SK-N-SH treated with all-trans-retinoic acid at 6 μM for 48 hours (cell line): ENCODE measurements around the gene ANKRD55.

Source experiments
- ATAC-seq: fragments of 200-7000 bp; cut with Tn5 transposase; 3 replicates; pipeline ENCODE4 v1.9.1; 2020; ENCODE audit warnings: mild to moderate bottlenecking, moderate library complexity
- ARNTL ChIP-seq: fragments of 450-650 bp; formaldehyde crosslinking; IDR thresholded peaks from 2 replicates; pipeline ENCODE4 v1.5.0; 2020; ENCODE audit warnings: low read depth, mild to moderate bottlenecking, moderate library complexity, borderline replicate concordance
- BACH2 ChIP-seq: fragments of 250-450 bp; sonication (Bioruptor Pico); IDR thresholded peaks from 2 replicates; pipeline ENCODE4 v1.9.0; 2021; ENCODE audit warnings: mild to moderate bottlenecking, borderline replicate concordance
- CREB5 ChIP-seq: fragments of 250-450 bp; sonication (Bioruptor Pico); IDR thresholded peaks from 2 replicates; pipeline ENCODE4 v1.5.1; 2020; ENCODE audit warnings: low read depth, mild to moderate bottlenecking, moderate library complexity
- CSDC2 ChIP-seq: fragments of 250-450 bp; sonication (Bioruptor Pico); IDR thresholded peaks from 2 replicates; pipeline ENCODE4 v1.5.0; 2020; ENCODE audit warnings: mild to moderate bottlenecking, moderate library complexity
- CSRNP3 ChIP-seq: fragments of 250-450 bp; sonication (Bioruptor Pico); IDR thresholded peaks from 2 replicates; pipeline ENCODE4 v1.5.1; 2021; ENCODE audit warnings: mild to moderate bottlenecking, moderate library complexity
- ESRRG ChIP-seq: fragments of 250-450 bp; sonication (Bioruptor Pico); IDR thresholded peaks from 2 replicates; pipeline ENCODE4 v1.6.1; 2021; ENCODE audit warnings: mild to moderate bottlenecking
- GLIS3 ChIP-seq: fragments of 250-450 bp; sonication (Bioruptor Pico); IDR thresholded peaks from 2 replicates; pipeline ENCODE4 v1.5.0; 2020; ENCODE audit warnings: mild to moderate bottlenecking, moderate library complexity
- ISL1 ChIP-seq: fragments of 250-450 bp; sonication (Bioruptor Pico); IDR thresholded peaks from 2 replicates; pipeline ENCODE4 v2.1.2; 2022; ENCODE audit warnings: mild to moderate bottlenecking, moderate library complexity
- OSR1 ChIP-seq: fragments of 250-450 bp; sonication (Bioruptor Pico); IDR thresholded peaks from 2 replicates; pipeline ENCODE4 v1.8.0; 2022; ENCODE audit warnings: moderate library complexity, mild to moderate bottlenecking, inconsistent platforms
- PATZ1 ChIP-seq: fragments of 250-450 bp; sonication (Bioruptor Pico); IDR thresholded peaks from 2 replicates; pipeline ENCODE4 v1.8.0; 2020; ENCODE audit warnings: mild to moderate bottlenecking, moderate library complexity, borderline replicate concordance
- POU6F1 ChIP-seq: fragments of 250-450 bp; sonication (Bioruptor Pico); IDR thresholded peaks from 2 replicates; pipeline ENCODE4 v1.8.0; 2021; ENCODE audit warnings: low read depth, mild to moderate bottlenecking, moderate library complexity, borderline replicate concordance
- PPARA ChIP-seq: fragments of 250-450 bp; sonication (Bioruptor Pico); IDR thresholded peaks from 2 replicates; pipeline ENCODE4 v1.5.0; 2020; ENCODE audit warnings: mild to moderate bottlenecking, borderline replicate concordance
- RARB ChIP-seq: fragments of 250-450 bp; sonication (Bioruptor Pico); IDR thresholded peaks from 2 replicates; pipeline ENCODE4 v1.8.0; 2021; ENCODE audit warnings: mild to moderate bottlenecking, moderate library complexity
- SNAI2 ChIP-seq: fragments of 250-450 bp; sonication (Bioruptor Pico); IDR thresholded peaks from 2 replicates; pipeline ENCODE4 v1.5.0; 2020; ENCODE audit warnings: mild to moderate bottlenecking, moderate library complexity
- TSHZ2 ChIP-seq: fragments of 250-450 bp; sonication (Bioruptor Pico); IDR thresholded peaks from 2 replicates; pipeline ENCODE4 v1.5.0; 2020; ENCODE audit warnings: mild to moderate bottlenecking, moderate library complexity
- ZC3H10 ChIP-seq: fragments of 250-450 bp; sonication (Bioruptor Pico); IDR thresholded peaks from 2 replicates; pipeline ENCODE4 v1.5.1; 2021; ENCODE audit warnings: mild to moderate bottlenecking, moderate library complexity
- ZFP30 ChIP-seq: fragments of 450-650 bp; formaldehyde crosslinking; IDR thresholded peaks from 2 replicates; pipeline ENCODE4 v1.5.0; 2022; ENCODE audit warnings: mild to moderate bottlenecking, moderate library complexity
- ZNF565 ChIP-seq: fragments of 450-650 bp; formaldehyde crosslinking; conservative IDR thresholded peaks from 2 replicates; pipeline ENCODE4 v1.5.0; 2020; ENCODE audit warnings: low read depth, mild to moderate bottlenecking, moderate library complexity
- ZNF70 ChIP-seq: fragments of 450-650 bp; formaldehyde crosslinking; IDR thresholded peaks from 2 replicates; pipeline ENCODE4 v1.5.0; 2020; ENCODE audit warnings: mild to moderate bottlenecking, moderate library complexity
- ZNF8 ChIP-seq: fragments of 450-650 bp; formaldehyde crosslinking; IDR thresholded peaks from 2 replicates; pipeline ENCODE4 v1.5.0; 2020; ENCODE audit warnings: mild to moderate bottlenecking, moderate library complexity

Gene ANKRD55

GRCh38 chr5:56054666-56055065 lies 178.5 kb downstream of the ANKRD55 start:
- ATAC-seq, result no peak
- no peak for TF ChIP-seq SNAI2 (CRISPR knock-in tag)
- TF ChIP-seq OSR1, result no peak
- no peak for TF ChIP-seq ZC3H10 (CRISPR knock-in tag)
- no peak for TF ChIP-seq CSDC2 (CRISPR knock-in tag)
- no peak for TF ChIP-seq CSRNP3 (CRISPR knock-in tag)
- no peak for TF ChIP-seq ZNF565 (CRISPR knock-in tag)
- no peak for TF ChIP-seq ZFP30 (CRISPR knock-in tag)

- no peak for ATAC-seq
- no peak for TF ChIP-seq GLIS3 (CRISPR knock-in tag)
- no peak for TF ChIP-seq ARNTL (CRISPR knock-in tag)
- no peak for TF ChIP-seq ZNF8 (CRISPR knock-in tag)
- no peak for TF ChIP-seq PPARA (CRISPR knock-in tag)
- no peak for TF ChIP-seq ZC3H10 (CRISPR knock-in tag)
- TF ChIP-seq BACH2 (CRISPR knock-in tag), result no peak
- TF ChIP-seq CREB5 (CRISPR knock-in tag), result no peak
- no peak for TF ChIP-seq TSHZ2
- TF ChIP-seq ZNF565 (CRISPR knock-in tag), result no peak
- no peak for TF ChIP-seq ZFP30 (CRISPR knock-in tag)
- TF ChIP-seq SNAI2 (CRISPR knock-in tag), result no peak
These were observed 179.8 kb downstream of the ANKRD55 start for GRCh38 chr5:56053363-56053762.

- ATAC-seq, result no peak
- TF ChIP-seq CSRNP3 (CRISPR knock-in tag) (no peak), RARB (CRISPR knock-in tag) (no peak), ZNF70 (CRISPR knock-in tag) (no peak), ZFP30 (CRISPR knock-in tag) (no peak), ARNTL (CRISPR knock-in tag) (no peak), TSHZ2 (no peak), ESRRG (CRISPR knock-in tag) (no peak), ZC3H10 (CRISPR knock-in tag) (no peak), ISL1 (CRISPR knock-in tag) (no peak), GLIS3 (CRISPR knock-in tag) (no peak), SNAI2 (CRISPR knock-in tag) (no peak), POU6F1 (CRISPR knock-in tag) (no peak), PATZ1 (CRISPR knock-in tag) (no peak), CSDC2 (CRISPR knock-in tag) (no peak), BACH2 (CRISPR knock-in tag) (no peak), CREB5 (CRISPR knock-in tag) (no peak)
These were observed 180.4 kb downstream of the ANKRD55 start for GRCh38 chr5:56052735-56053134.
